Activated CD4-positive, alpha-beta memory T cell treated with anti-CD3 and anti-CD28 coated beads for 36 hours (primary cell): Measurements from ENCODE around the gene CCDC80. TPM values are rescaled to one million over a fixed set of nuclear protein-coding genes. Genes with fewer than 3 reads are reported as not detected.

Experiments
- CTCF ChIA-PET: fragments of 350-600 bp; sonication (Branson Sonifier 250); formaldehyde crosslinking; loops from one replicate; lab custom pipeline; 2021; ENCODE audit warnings: antibody characterized with exemption, inconsistent platforms; lab: Charles Lee
- POLR2A ChIA-PET: fragments of 350-600 bp; sonication (Branson Sonifier 250); formaldehyde crosslinking; loops from one replicate; lab custom pipeline; 2021; ENCODE audit warnings: antibody characterized with exemption; lab: Charles Lee
- DNase-seq: peaks from one replicate; pipeline ENCODE4 v3.0.0-alpha.2; 2020
- H3K27ac Mint-ChIP-seq: one replicate; pipeline ENCODE4 v1.8.0; 2021; ENCODE audit warnings: mixed read lengths
- H3K27me3 Mint-ChIP-seq: one replicate; pipeline ENCODE4 v1.8.0; 2021; ENCODE audit warnings: mixed read lengths
- H3K36me3 Mint-ChIP-seq: one replicate; pipeline ENCODE4 v1.8.0; 2021; ENCODE audit warnings: mixed read lengths
- H3K4me1 Mint-ChIP-seq: one replicate; pipeline ENCODE4 v1.8.0; 2021; ENCODE audit warnings: low read depth, mixed read lengths
- H3K4me3 Mint-ChIP-seq: one replicate; pipeline ENCODE4 v1.8.0; 2021; ENCODE audit warnings: mild to moderate bottlenecking, mixed read lengths
- H3K9me3 Mint-ChIP-seq: one replicate; pipeline ENCODE4 v1.8.0; 2021; ENCODE audit warnings: mixed read lengths
- intact Hi-C: fragments of 100-400 bp; cut with micrococcal nuclease; formaldehyde crosslinking; loops from one replicate; pipeline ENCODE4 v1.15.1; 2023
- total RNA-seq, 2 experiments: library from RNA; stranded (reverse); gene quantifications; one replicate each; pipeline ENCODE4 v1.2.3, GENCODE V29; 2021

The CCDC80 gene
- total RNA-seq, 2 experiments from 2014 or later = not detected

- H3K27me3 Mint-ChIP-seq = no peaks in the 10 kb centered on the region
- intact Hi-C loops = no loop called here
- H3K27ac Mint-ChIP-seq = no peak overlapping the region
- H3K4me1 Mint-ChIP-seq = peaks cover 6% of the 10 kb centered on the region
- ChIA-PET CTCF (interaction anchor here (1.0 to 1.1 kb wide), 2 partner anchors 9 to 13 kb away, joined by 4 to 6 read pairs; no protein-coding TSS in a partner anchor), POLR2A (no interaction called here)
- H3K36me3 Mint-ChIP-seq = no peaks in the 10 kb centered on the region
- H3K4me3 Mint-ChIP-seq = no peak overlapping the region
- peak; percentile 58 for DNase-seq
- H3K9me3 Mint-ChIP-seq = no peaks in the 10 kb centered on the region
These were observed 11.5 kb downstream of the CCDC80 start for GRCh38 chr3:112629425-112629824.

GRCh38 chr3:112627919-112628466 lies 12.9 kb downstream of the CCDC80 start:
- Mint-ChIP-seq H3K27me3 (peaks cover 5% of the 10 kb centered on the region), H3K9me3 (no peaks in the 10 kb centered on the region), H3K4me1 (peaks cover 6% of the 10 kb centered on the region), H3K27ac (no peak overlapping the region), H3K36me3 (no peaks in the 10 kb centered on the region), H3K4me3 (no peak overlapping the region)
- intact Hi-C loops = no loop called here
- no peak for DNase-seq
- ChIA-PET POLR2A (no interaction called here), CTCF (interaction anchor here (1.1 to 1.4 kb wide), 3 partner anchors 14 to 107 kb away, joined by 3 to 5 read pairs (median 4); partner anchors contain the start of gene CCDC80)

- intact Hi-C loops = no loop called here
These were observed 13.5 kb downstream of the CCDC80 start for GRCh38 chr3:112627419-112627818.

GRCh38 chr3:112623717-112624116 lies 17.2 kb downstream of the CCDC80 start:
- no peaks in the 10 kb centered on the region for H3K4me1 Mint-ChIP-seq
- H3K9me3 Mint-ChIP-seq = no peaks in the 10 kb centered on the region
- POLR2A ChIA-PET = no interaction called here
- intact Hi-C loops = no loop called here
- CTCF ChIA-PET = interaction anchor here (1.4 kb wide), 1 partner anchor 186 kb away, joined by 3 read pairs; no protein-coding TSS in a partner anchor
- no peak overlapping the region for H3K27ac Mint-ChIP-seq
- no peak overlapping the region for H3K4me3 Mint-ChIP-seq
- H3K27me3 Mint-ChIP-seq = peaks cover 5% of the 10 kb centered on the region
- no peak for DNase-seq
- no peaks in the 10 kb centered on the region for H3K36me3 Mint-ChIP-seq

More at GRCh38 chr3:112627419-112627818, 13.5 kb downstream of the CCDC80 start:
- no peak overlapping the region for H3K4me3 Mint-ChIP-seq
- H3K4me1 Mint-ChIP-seq = peaks cover 6% of the 10 kb centered on the region
- CTCF ChIA-PET = interaction anchor here (1.4 kb wide), 1 partner anchor 15 kb away, joined by 3 read pairs; no protein-coding TSS in a partner anchor
- peaks cover 5% of the 10 kb centered on the region for H3K27me3 Mint-ChIP-seq
- H3K36me3 Mint-ChIP-seq = no peaks in the 10 kb centered on the region
- DNase-seq = no peak
- no peaks in the 10 kb centered on the region for H3K9me3 Mint-ChIP-seq
- H3K27ac Mint-ChIP-seq = no peak overlapping the region
- POLR2A ChIA-PET = no interaction called here

GRCh38 chr3:112623213-112623612 lies 17.7 kb downstream of the CCDC80 start:
- no peaks in the 10 kb centered on the region for H3K4me1 Mint-ChIP-seq
- intact Hi-C loops = no loop called here
- no peak for DNase-seq
- peaks cover 5% of the 10 kb centered on the region for H3K27me3 Mint-ChIP-seq
- no peaks in the 10 kb centered on the region for H3K9me3 Mint-ChIP-seq
- no peaks in the 10 kb centered on the region for H3K36me3 Mint-ChIP-seq
- ChIA-PET POLR2A (no interaction called here), CTCF (interaction anchor here (1.4 kb wide), 1 partner anchor 186 kb away, joined by 3 read pairs; no protein-coding TSS in a partner anchor)
- H3K27ac Mint-ChIP-seq = no peak overlapping the region
- H3K4me3 Mint-ChIP-seq = no peak overlapping the region

GRCh38 chr3:112619295-112619694 lies 21.6 kb downstream of the CCDC80 start:
- CTCF ChIA-PET = interaction anchor here (0.6 kb wide), 1 partner anchor 26 kb away, joined by 3 read pairs; no protein-coding TSS in a partner anchor
- intact Hi-C loops = no loop called here
- Mint-ChIP-seq H3K4me1 (no peaks in the 10 kb centered on the region), H3K36me3 (no peaks in the 10 kb centered on the region), H3K27me3 (peaks cover 5% of the 10 kb centered on the region), H3K4me3 (no peak overlapping the region), H3K9me3 (no peaks in the 10 kb centered on the region), H3K27ac (no peak overlapping the region)
- POLR2A ChIA-PET = no interaction called here
- DNase-seq = no peak

GRCh38 chr3:112617285-112617684 lies 23.7 kb downstream of the CCDC80 start:
- Mint-ChIP-seq H3K4me3 (no peak overlapping the region), H3K36me3 (no peaks in the 10 kb centered on the region), H3K4me1 (no peaks in the 10 kb centered on the region), H3K9me3 (no peaks in the 10 kb centered on the region), H3K27me3 (peaks cover 2% of the 10 kb centered on the region), H3K27ac (no peak overlapping the region)
- intact Hi-C loops = no loop called here
- ChIA-PET CTCF (interaction anchor here (1.0 kb wide), 1 partner anchor 35 kb away, joined by 3 read pairs; no protein-coding TSS in a partner anchor), POLR2A (no interaction called here)
- no peak for DNase-seq

- H3K4me1 Mint-ChIP-seq = no peaks in the 10 kb centered on the region
- ChIA-PET CTCF (interaction anchor here (1.0 kb wide), 1 partner anchor 34 kb away, joined by 3 read pairs; no protein-coding TSS in a partner anchor), POLR2A (no interaction called here)
- no peak for DNase-seq
- H3K27ac Mint-ChIP-seq = no peak overlapping the region
- intact Hi-C loops = no loop called here
- no peak overlapping the region for H3K4me3 Mint-ChIP-seq
- peaks cover 3% of the 10 kb centered on the region for H3K27me3 Mint-ChIP-seq
- no peaks in the 10 kb centered on the region for H3K9me3 Mint-ChIP-seq
- H3K36me3 Mint-ChIP-seq = no peaks in the 10 kb centered on the region
These were observed 24.8 kb downstream of the CCDC80 start for GRCh38 chr3:112615989-112616731.

GRCh38 chr3:112611752-112612515 lies 29.0 kb downstream of the CCDC80 start:
- Mint-ChIP-seq H3K27ac (no peak overlapping the region), H3K4me3 (no peak overlapping the region), H3K4me1 (no peaks in the 10 kb centered on the region), H3K27me3 (peaks cover 12% of the 10 kb centered on the region), H3K36me3 (no peaks in the 10 kb centered on the region), H3K9me3 (no peaks in the 10 kb centered on the region)
- ChIA-PET CTCF (interaction anchor here (1.4 to 2.2 kb wide), 3 partner anchors 16 to 31 kb away, joined by 5 to 7 read pairs (median 6); no protein-coding TSS in a partner anchor), POLR2A (no interaction called here)
- intact Hi-C loops = no loop called here
- no peak for DNase-seq

- ChIA-PET POLR2A (no interaction called here), CTCF (no interaction called here)
- Mint-ChIP-seq H3K4me3 (no peak overlapping the region), H3K4me1 (peaks cover under 1% of the 10 kb centered on the region), H3K27me3 (peaks cover 15% of the 10 kb centered on the region), H3K9me3 (no peaks in the 10 kb centered on the region), H3K36me3 (no peaks in the 10 kb centered on the region), H3K27ac (no peak overlapping the region)
- intact Hi-C loops = no loop called here
- no peak for DNase-seq
These were observed 30.8 kb downstream of the CCDC80 start for GRCh38 chr3:112610121-112610520.

GRCh38 chr3:112607863-112608262 lies 33.1 kb downstream of the CCDC80 start:
- CTCF ChIA-PET = interaction anchor here (0.7 kb wide), 1 partner anchor 13 kb away, joined by 3 read pairs; no protein-coding TSS in a partner anchor
- DNase-seq = no peak
- Mint-ChIP-seq H3K36me3 (no peaks in the 10 kb centered on the region), H3K27ac (no peak overlapping the region), H3K4me3 (no peak overlapping the region), H3K27me3 (peaks cover 14% of the 10 kb centered on the region), H3K9me3 (no peaks in the 10 kb centered on the region), H3K4me1 (peaks cover 7% of the 10 kb centered on the region)
- POLR2A ChIA-PET = no interaction called here
- intact Hi-C loops = no loop called here

- peaks cover 11% of the 10 kb centered on the region for H3K27me3 Mint-ChIP-seq
- intact Hi-C loops = no loop called here
- ChIA-PET POLR2A (no interaction called here), CTCF (interaction anchor here (1.0 kb wide), 1 partner anchor 26 kb away, joined by 3 read pairs; no protein-coding TSS in a partner anchor)
- no peak overlapping the region for H3K27ac Mint-ChIP-seq
- no peak for DNase-seq
- no peaks in the 10 kb centered on the region for H3K9me3 Mint-ChIP-seq
- no peak overlapping the region for H3K4me3 Mint-ChIP-seq
- no peaks in the 10 kb centered on the region for H3K36me3 Mint-ChIP-seq
- peaks cover 17% of the 10 kb centered on the region for H3K4me1 Mint-ChIP-seq
These were observed 34.8 kb downstream of the CCDC80 start for GRCh38 chr3:112606098-112606497.
